AG10803 (cell line): ENCODE results near the gene CISD3.
"Not testable (repeated sequence)": the region's sequence is repeated elsewhere in the genome, so short reads cannot be mapped to it uniquely, and the experiment has no call there.

Experiments
- DNase-seq: peaks from one replicate; pipeline ENCODE4 v3.0.0; 2010; ENCODE audit warnings: low read depth
- H3K4me3 ChIP-seq: 2 replicates; pipeline ENCODE4 v1.5.1; 2011; ENCODE audit warnings: mild to moderate bottlenecking, low read length, control low read depth
- CTCF ChIP-seq: conservative IDR thresholded peaks from 2 replicates; pipeline ENCODE4 v1.5.1; 2011; ENCODE audit warnings: mild to moderate bottlenecking, low read length, control low read depth, inconsistent platforms

CISD3 gene

GRCh38 chr17:38720941-38721340 is 9.2 kb upstream of the CISD3 start:
- H3K4me3 ChIP-seq: no peak overlapping the region
- no peak for TF ChIP-seq CTCF
- DNase-seq: no peak

GRCh38 chr17:38721802-38722201 is 8.3 kb upstream of the CISD3 start:
- H3K4me3 ChIP-seq: no peak overlapping the region
- no peak for DNase-seq
- TF ChIP-seq CTCF: no peak

- TF ChIP-seq CTCF: no peak
- DNase-seq: no peak
- H3K4me3 ChIP-seq: no peak overlapping the region
Measured at GRCh38 chr17:38724337-38724988, 5.7 kb upstream of the CISD3 start.

- H3K4me3 ChIP-seq: no peak overlapping the region
- DNase-seq: no peak
- TF ChIP-seq CTCF: no peak
Measured at GRCh38 chr17:38725066-38725465, 5.1 kb upstream of the CISD3 start.

- not testable (repeated sequence) for H3K4me3 ChIP-seq, DNase-seq
Measured at GRCh38 chr17:38726145-38726544, 4.0 kb upstream of the CISD3 start.

GRCh38 chr17:38727736-38728135 is 2.4 kb upstream of the CISD3 start:
- TF ChIP-seq CTCF: no peak
- no peak overlapping the region for H3K4me3 ChIP-seq
- no peak for DNase-seq

- DNase-seq: no peak
- H3K4me3 ChIP-seq: no peak overlapping the region
- no peak for TF ChIP-seq CTCF
Measured at GRCh38 chr17:38728290-38728831, 1.8 kb upstream of the CISD3 start.
